Endothelial cell (in vitro differentiated cells): ENCODE results near the gene TMEM120A. TPM values are rescaled to one million over a fixed set of nuclear protein-coding genes. Genes with fewer than 3 reads are reported as not detected.

ENCODE experiments used
- DNase-seq: peaks from one replicate; pipeline ENCODE4 v3.0.0; 2021; ENCODE audit warnings: low spot score
- H3K27ac Mint-ChIP-seq: one replicate; pipeline ENCODE4 v1.8.0; 2021; ENCODE audit warnings: mixed read lengths, inconsistent platforms; ENCODE audit not compliant: unreplicated experiment
- H3K27me3 Mint-ChIP-seq: one replicate; pipeline ENCODE4 v1.8.0; 2021; ENCODE audit warnings: mild to moderate bottlenecking, moderate library complexity, mixed read lengths, inconsistent platforms; ENCODE audit not compliant: unreplicated experiment
- H3K36me3 Mint-ChIP-seq: one replicate; pipeline ENCODE4 v1.8.0; 2021; ENCODE audit warnings: mild to moderate bottlenecking, low read depth, mixed read lengths, inconsistent platforms; ENCODE audit not compliant: unreplicated experiment
- H3K4me1 Mint-ChIP-seq: one replicate; pipeline ENCODE4 v1.8.0; 2021; ENCODE audit warnings: mild to moderate bottlenecking, mixed read lengths, inconsistent platforms; ENCODE audit not compliant: unreplicated experiment
- H3K4me3 Mint-ChIP-seq: one replicate; pipeline ENCODE4 v1.8.0; 2021; ENCODE audit warnings: mild to moderate bottlenecking, mixed read lengths, inconsistent platforms; ENCODE audit not compliant: unreplicated experiment
- H3K9me3 Mint-ChIP-seq: one replicate; pipeline ENCODE4 v1.8.0; 2021; ENCODE audit warnings: mixed read lengths, inconsistent platforms; ENCODE audit not compliant: unreplicated experiment
- total RNA-seq: library from RNA; stranded (reverse); fragmentation: NEBNext Ultra II Directional; extraction: Animal tissue kit (Norgen Biotek cat#: 25700); gene quantifications from one replicate; pipeline ENCODE4 v1.2.1, GENCODE V29; 2021; ENCODE audit not compliant: unreplicated experiment
- TF ChIP-seq, protein P1 (sequence below): fragments of 200-600 bp; sonication (generic); IDR thresholded peaks from one replicate; pipeline ENCODE4 v1.5.0; 2021; ENCODE audit warnings: antibody characterized with exemption; ENCODE audit not compliant: unreplicated experiment

The TMEM120A gene
- total RNA-seq, 1 donor from 2014 or later = 18.2 TPM

GRCh38 chr7:75944507-75944906 lies 49.9 kb downstream of the TMEM120A start:
- Mint-ChIP-seq H3K4me1 (peaks cover 6% of the 10 kb centered on the region), H3K4me3 (no peak overlapping the region), H3K27me3 (peaks cover 3% of the 10 kb centered on the region), H3K9me3 (no peaks in the 10 kb centered on the region), H3K27ac (no peak overlapping the region), H3K36me3 (no peaks in the 10 kb centered on the region)
- TF ChIP-seq, protein P1, sequence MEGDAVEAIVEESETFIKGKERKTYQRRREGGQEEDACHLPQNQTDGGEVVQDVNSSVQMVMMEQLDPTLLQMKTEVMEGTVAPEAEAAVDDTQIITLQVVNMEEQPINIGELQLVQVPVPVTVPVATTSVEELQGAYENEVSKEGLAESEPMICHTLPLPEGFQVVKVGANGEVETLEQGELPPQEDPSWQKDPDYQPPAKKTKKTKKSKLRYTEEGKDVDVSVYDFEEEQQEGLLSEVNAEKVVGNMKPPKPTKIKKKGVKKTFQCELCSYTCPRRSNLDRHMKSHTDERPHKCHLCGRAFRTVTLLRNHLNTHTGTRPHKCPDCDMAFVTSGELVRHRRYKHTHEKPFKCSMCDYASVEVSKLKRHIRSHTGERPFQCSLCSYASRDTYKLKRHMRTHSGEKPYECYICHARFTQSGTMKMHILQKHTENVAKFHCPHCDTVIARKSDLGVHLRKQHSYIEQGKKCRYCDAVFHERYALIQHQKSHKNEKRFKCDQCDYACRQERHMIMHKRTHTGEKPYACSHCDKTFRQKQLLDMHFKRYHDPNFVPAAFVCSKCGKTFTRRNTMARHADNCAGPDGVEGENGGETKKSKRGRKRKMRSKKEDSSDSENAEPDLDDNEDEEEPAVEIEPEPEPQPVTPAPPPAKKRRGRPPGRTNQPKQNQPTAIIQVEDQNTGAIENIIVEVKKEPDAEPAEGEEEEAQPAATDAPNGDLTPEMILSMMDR = no peak
- DNase-seq = no peak

DNA sequence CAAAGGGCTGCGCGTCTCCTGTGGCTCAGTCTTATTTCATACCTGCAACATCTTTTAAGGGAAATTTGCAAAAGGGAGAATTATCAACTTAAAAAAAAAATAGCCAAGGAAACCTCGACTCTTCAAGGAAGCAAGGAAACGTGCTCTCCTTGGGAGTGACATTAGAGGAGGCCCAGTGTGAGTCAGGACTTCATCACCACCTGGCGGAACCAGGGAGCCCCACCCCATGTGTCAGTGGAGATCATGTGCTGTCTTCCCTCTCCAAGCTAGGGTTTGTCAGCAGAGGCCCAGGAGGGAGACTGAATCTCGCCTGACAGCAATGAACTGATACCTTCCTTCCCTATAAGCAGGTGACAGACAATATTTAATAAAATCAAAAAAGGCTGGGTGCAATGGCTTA lies 50.5 kb downstream of the TMEM120A start:
- H3K27me3 Mint-ChIP-seq = peaks cover 2% of the 10 kb centered on the region
- DNase-seq = no peak
- no peak overlapping the region for H3K4me3 Mint-ChIP-seq
- no peaks in the 10 kb centered on the region for H3K36me3 Mint-ChIP-seq
- TF ChIP-seq, protein P1 = no peak
- H3K4me1 Mint-ChIP-seq = peaks cover 6% of the 10 kb centered on the region
- no peaks in the 10 kb centered on the region for H3K9me3 Mint-ChIP-seq
- H3K27ac Mint-ChIP-seq = no peak overlapping the region

- no peak for DNase-seq
- H3K4me3 Mint-ChIP-seq = no peak overlapping the region
- H3K4me1 Mint-ChIP-seq = peaks cover under 1% of the 10 kb centered on the region
- H3K36me3 Mint-ChIP-seq = peaks cover 5% of the 10 kb centered on the region
- H3K27me3 Mint-ChIP-seq = peaks cover 1% of the 10 kb centered on the region
- TF ChIP-seq, protein P1 = no peak
- no peak overlapping the region for H3K27ac Mint-ChIP-seq
- H3K9me3 Mint-ChIP-seq = no peaks in the 10 kb centered on the region
These were observed 55.5 kb downstream of the TMEM120A start for GRCh38 chr7:75938921-75939320.

DNA sequence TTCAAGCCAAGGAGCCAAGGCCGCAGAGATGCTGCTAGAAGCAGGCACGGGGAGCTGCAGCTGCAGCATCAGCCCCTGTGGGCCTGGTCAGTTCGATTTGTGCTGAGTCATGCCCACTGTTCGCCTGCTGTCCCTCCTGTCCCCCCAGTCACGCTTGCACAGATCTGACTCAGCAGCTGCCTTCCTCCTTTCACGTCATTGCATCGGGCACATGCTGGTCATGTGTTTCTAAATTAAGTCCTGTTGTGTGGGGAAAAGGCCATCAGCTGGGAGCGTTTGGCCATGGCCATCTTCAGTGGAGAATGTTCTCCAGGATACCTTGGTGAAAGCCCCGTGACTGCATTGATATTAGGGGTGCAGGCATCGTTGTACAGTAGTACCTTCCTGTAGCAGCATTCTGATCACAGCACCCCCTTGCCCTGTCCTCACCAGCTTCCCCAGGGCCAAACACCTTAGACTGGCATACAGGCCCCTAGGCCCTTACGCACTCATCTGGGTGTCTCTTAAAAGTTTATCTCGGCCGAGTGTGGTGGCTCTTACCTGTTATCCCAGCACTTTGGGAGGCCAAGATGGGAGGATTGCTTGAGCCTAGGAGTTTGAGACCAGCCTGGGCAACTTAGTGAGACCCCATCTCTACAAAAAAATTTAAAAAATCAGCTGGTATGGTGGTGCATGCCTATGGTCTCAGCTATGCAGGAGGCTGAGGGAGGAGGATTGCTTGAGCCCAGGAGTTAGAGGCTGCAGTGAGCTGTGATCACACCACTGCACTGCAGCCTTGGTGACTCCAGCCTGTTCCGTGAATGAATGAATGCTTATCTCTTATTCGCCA lies 56.2 kb downstream of the TMEM120A start:
- H3K36me3 Mint-ChIP-seq = peaks cover 8% of the 10 kb centered on the region
- no peak overlapping the region for H3K27ac Mint-ChIP-seq
- no peaks in the 10 kb centered on the region for H3K9me3 Mint-ChIP-seq
- TF ChIP-seq, protein P1 = no peak
- H3K4me3 Mint-ChIP-seq = no peak overlapping the region
- no peak for DNase-seq
- peaks cover 3% of the 10 kb centered on the region for H3K4me1 Mint-ChIP-seq
- peaks cover 1% of the 10 kb centered on the region for H3K27me3 Mint-ChIP-seq

Other genes starting within 250 kb of the TMEM120A start
- 0.59 TPM for gene CCL26, start 222.4 kb downstream of the TMEM120A start, total RNA-seq
- gene CCL24, start 180.8 kb downstream of the TMEM120A start, total RNA-seq = not detected
- gene RHBDD2, start 115.6 kb downstream of the TMEM120A start, total RNA-seq = 50.7 TPM
- gene POR, start 79.4 kb downstream of the TMEM120A start, total RNA-seq = 70.8 TPM
- 46.3 TPM for gene STYXL1, start 53.4 kb upstream of the TMEM120A start, total RNA-seq
- 109 TPM for gene MDH2, start 53.5 kb upstream of the TMEM120A start, total RNA-seq
- gene SRRM3, start 207.3 kb upstream of the TMEM120A start, total RNA-seq = 27.1 TPM